HL-60 (cell line): ENCODE data around the gene TMEM163.

ENCODE experiments used
- DNase-seq, 2 experiments: peaks; one replicate each; pipeline ENCODE4 v3.0.0-alpha.2; 2010 to 2020; ENCODE audit warnings: low read depth in 1 of 2, low spot score in 1 of 2
- H3K27ac ChIP-seq: fragments of 250-450 bp; sonication (Bioruptor Pico); replicated peaks from 2 replicates; pipeline ENCODE4 v1.5.1; 2020; ENCODE audit warnings: mild to moderate bottlenecking, moderate library complexity
- H3K27me3 ChIP-seq: fragments of 250-450 bp; sonication (Bioruptor Pico); 2 replicates; pipeline ENCODE4 v1.5.1; 2021; ENCODE audit warnings: mild to moderate bottlenecking, moderate library complexity; ENCODE audit not compliant: insufficient read depth, poor library complexity, severe bottlenecking
- H3K4me3 ChIP-seq: replicated peaks from 2 replicates; pipeline ENCODE4 v1.5.1; 2011; ENCODE audit warnings: mild to moderate bottlenecking, control low read depth, low read length; ENCODE audit not compliant: insufficient read depth
- GABPA ChIP-seq: IDR thresholded peaks from 2 replicates; pipeline ENCODE4 v1.6.1; 2012; ENCODE audit warnings: low read depth
- POLR2AphosphoS5 ChIP-seq: IDR thresholded peaks from 2 replicates; pipeline ENCODE4 v1.6.1; 2012; ENCODE audit warnings: low read depth
- SPI1 ChIP-seq: IDR thresholded peaks from 2 replicates; pipeline ENCODE4 v1.6.1; 2012; ENCODE audit warnings: low read depth, mild to moderate bottlenecking, borderline replicate concordance
- TF ChIP-seq, protein P1 (sequence below): IDR thresholded peaks from one replicate; pipeline ENCODE4 v1.5.1; 2011; ENCODE audit warnings: low read length, control low read depth, inconsistent platforms; ENCODE audit not compliant: insufficient read depth
- TF ChIP-seq, protein P2 (sequence below): IDR thresholded peaks from 2 replicates; pipeline ENCODE4 v1.6.1; 2012; ENCODE audit warnings: low read depth; ENCODE audit not compliant: insufficient replicate concordance

Gene TMEM163

DNA sequence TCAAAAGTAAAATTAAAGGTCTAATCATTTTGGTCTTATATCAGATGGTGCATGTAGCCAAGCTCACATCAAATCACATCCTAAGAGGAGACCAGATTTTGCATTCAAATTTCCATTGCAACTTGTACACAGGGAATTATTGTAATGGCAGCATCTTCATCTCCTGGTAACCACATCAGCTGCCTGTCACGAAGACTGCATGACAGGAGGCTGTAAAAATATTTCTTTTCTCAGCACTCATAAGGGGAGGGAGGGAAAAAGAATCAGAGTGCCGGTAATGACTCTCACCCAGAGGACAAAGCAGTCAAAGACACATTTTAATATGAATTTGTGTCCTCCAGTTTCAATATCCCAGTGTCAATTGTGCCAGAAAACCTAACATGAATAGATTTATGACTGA lies 216.7 kb downstream of the TMEM163 start:
- TF ChIP-seq POLR2AphosphoS5: no peak
- no peak for DNase-seq
- no peak overlapping the region for H3K27ac ChIP-seq
- H3K27me3 ChIP-seq: no peaks in the 10 kb centered on the region
- no peak overlapping the region for H3K4me3 ChIP-seq

DNA sequence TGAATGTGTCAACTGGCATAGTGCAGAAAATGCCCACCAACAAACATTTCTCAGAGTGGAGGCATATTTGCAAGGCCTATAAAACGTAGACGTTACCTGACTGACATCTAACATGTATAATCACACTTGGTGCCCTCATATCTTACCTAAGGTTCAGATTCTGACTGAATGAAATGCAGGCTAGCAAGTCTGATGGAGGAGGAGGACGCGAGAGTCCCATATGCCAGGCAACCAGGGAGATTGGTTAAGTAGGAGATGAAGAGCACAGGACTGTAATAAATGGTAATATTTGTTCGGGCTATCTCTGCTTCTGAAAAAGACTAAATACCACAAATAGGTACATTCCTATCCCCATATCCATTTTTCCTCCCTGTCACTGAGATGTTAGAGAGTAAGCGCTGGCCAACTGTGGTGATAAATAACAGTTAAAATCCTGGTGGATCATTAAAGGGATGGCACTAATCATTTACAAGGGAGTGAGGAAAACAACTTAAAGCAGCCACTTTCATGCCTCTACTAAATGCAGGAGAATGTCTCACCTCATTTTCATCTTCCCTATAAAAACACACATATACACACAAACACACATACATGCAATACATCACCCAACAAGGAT lies 217.2 kb downstream of the TMEM163 start:
- TF ChIP-seq POLR2AphosphoS5 (no peak), SPI1 (no peak), GABPA (no peak)
- TF ChIP-seq, protein P1, sequence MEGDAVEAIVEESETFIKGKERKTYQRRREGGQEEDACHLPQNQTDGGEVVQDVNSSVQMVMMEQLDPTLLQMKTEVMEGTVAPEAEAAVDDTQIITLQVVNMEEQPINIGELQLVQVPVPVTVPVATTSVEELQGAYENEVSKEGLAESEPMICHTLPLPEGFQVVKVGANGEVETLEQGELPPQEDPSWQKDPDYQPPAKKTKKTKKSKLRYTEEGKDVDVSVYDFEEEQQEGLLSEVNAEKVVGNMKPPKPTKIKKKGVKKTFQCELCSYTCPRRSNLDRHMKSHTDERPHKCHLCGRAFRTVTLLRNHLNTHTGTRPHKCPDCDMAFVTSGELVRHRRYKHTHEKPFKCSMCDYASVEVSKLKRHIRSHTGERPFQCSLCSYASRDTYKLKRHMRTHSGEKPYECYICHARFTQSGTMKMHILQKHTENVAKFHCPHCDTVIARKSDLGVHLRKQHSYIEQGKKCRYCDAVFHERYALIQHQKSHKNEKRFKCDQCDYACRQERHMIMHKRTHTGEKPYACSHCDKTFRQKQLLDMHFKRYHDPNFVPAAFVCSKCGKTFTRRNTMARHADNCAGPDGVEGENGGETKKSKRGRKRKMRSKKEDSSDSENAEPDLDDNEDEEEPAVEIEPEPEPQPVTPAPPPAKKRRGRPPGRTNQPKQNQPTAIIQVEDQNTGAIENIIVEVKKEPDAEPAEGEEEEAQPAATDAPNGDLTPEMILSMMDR: no peak
- TF ChIP-seq, protein P2, sequence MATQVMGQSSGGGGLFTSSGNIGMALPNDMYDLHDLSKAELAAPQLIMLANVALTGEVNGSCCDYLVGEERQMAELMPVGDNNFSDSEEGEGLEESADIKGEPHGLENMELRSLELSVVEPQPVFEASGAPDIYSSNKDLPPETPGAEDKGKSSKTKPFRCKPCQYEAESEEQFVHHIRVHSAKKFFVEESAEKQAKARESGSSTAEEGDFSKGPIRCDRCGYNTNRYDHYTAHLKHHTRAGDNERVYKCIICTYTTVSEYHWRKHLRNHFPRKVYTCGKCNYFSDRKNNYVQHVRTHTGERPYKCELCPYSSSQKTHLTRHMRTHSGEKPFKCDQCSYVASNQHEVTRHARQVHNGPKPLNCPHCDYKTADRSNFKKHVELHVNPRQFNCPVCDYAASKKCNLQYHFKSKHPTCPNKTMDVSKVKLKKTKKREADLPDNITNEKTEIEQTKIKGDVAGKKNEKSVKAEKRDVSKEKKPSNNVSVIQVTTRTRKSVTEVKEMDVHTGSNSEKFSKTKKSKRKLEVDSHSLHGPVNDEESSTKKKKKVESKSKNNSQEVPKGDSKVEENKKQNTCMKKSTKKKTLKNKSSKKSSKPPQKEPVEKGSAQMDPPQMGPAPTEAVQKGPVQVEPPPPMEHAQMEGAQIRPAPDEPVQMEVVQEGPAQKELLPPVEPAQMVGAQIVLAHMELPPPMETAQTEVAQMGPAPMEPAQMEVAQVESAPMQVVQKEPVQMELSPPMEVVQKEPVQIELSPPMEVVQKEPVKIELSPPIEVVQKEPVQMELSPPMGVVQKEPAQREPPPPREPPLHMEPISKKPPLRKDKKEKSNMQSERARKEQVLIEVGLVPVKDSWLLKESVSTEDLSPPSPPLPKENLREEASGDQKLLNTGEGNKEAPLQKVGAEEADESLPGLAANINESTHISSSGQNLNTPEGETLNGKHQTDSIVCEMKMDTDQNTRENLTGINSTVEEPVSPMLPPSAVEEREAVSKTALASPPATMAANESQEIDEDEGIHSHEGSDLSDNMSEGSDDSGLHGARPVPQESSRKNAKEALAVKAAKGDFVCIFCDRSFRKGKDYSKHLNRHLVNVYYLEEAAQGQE: no peak
- no peak overlapping the region for H3K4me3 ChIP-seq
- no peaks in the 10 kb centered on the region for H3K27me3 ChIP-seq

DNA sequence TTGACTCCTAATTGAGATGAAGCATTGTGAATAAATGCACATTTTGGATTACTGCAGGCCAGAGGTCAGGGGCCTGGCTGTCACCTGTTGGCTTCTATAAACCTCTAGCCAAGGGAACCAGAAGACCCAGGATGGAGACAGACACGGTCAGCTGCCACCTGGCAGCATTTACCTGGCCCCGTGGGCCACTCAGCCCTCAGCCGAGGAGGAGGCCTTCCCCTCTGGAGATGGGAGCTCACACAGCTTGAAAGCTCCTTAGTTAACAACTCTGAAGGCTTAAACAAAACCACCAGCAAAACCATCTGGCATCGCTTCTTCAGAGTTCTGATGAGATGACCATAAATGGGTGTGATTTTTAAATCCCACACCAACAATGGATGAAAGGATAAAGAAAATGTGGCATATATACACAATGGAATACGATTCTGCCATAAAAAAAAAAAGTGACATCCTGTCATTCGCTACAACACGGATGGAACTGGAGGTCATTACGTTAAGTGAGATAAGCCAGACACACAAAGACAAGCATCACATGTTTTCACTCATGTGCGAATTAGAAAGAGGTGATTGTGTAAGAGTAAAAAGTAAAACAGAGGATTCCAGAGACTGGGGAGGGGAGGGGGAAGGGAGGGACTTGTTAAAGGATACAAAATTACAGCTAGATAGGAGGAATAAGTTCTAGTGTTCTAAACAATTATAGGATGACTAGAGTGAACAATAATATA lies 218.4 kb downstream of the TMEM163 start:
- no peak for DNase-seq

More for the DNA sequence above, 217.2 kb downstream of the TMEM163 start:
- no peak overlapping the region for H3K27ac ChIP-seq
- DNase-seq: no peak

More for the DNA sequence above, 218.4 kb downstream of the TMEM163 start:
- Histone ChIP-seq H3K27ac (no peak overlapping the region), H3K27me3 (no peaks in the 10 kb centered on the region), H3K4me3 (no peak overlapping the region)
- TF ChIP-seq POLR2AphosphoS5 (no peak), SPI1 (no peak), GABPA (no peak)
- TF ChIP-seq, protein P1: no peak
- TF ChIP-seq, protein P2: no peak
